BLaER1 treated with 17β-estradiol and CSF1 and Interleukin-3, amounts not matched to agents 10 nM and 100 nM (cell line): ENCODE results near the gene HNRNPM.
A peak's percentile ranks its signal among the peaks of the same experiment; 100 is the strongest.

ENCODE experiments used
- H3K27ac ChIP-seq, 11 experiments: shearing (Covaris generic); formaldehyde crosslinking; 2 replicates each; pipeline ENCODE4 v1.8.1; 2022
- H3K27me3 ChIP-seq, 11 experiments: shearing (Covaris generic); formaldehyde crosslinking; 2 replicates each; pipeline ENCODE4 v1.8.1; 2022
- H3K36me3 ChIP-seq, 11 experiments: shearing (Covaris generic); formaldehyde crosslinking; 2 replicates each; pipeline ENCODE4 v1.8.1; 2022
- H3K4me1 ChIP-seq, 10 experiments: shearing (Covaris generic); formaldehyde crosslinking; 2 replicates each; pipeline ENCODE4 v1.8.1; 2022
- H3K4me2 ChIP-seq, 11 experiments: shearing (Covaris generic); formaldehyde crosslinking; 2 replicates each; pipeline ENCODE4 v1.8.1; 2022
- H3K4me3 ChIP-seq, 10 experiments: shearing (Covaris generic); formaldehyde crosslinking; 2 replicates each; pipeline ENCODE4 v1.8.1; 2022
- H3K9ac ChIP-seq, 11 experiments: shearing (Covaris generic); formaldehyde crosslinking; 2 replicates each; pipeline ENCODE4 v1.8.1; 2022
- H3K9me3 ChIP-seq, 11 experiments: shearing (Covaris generic); formaldehyde crosslinking; replicated peaks in 1 of 11; 2 replicates each; pipeline ENCODE4 v1.8.1; 2022
- H4K20me1 ChIP-seq, 11 experiments: shearing (Covaris generic); formaldehyde crosslinking; 2 replicates each; pipeline ENCODE4 v1.8.1; 2022
- Cebpa-rat ChIP-seq, 11 experiments: shearing (Covaris generic); IDR thresholded peaks; 2 replicates each; pipeline ENCODE4 v1.8.1; 2022

Gene HNRNPM

DNA sequence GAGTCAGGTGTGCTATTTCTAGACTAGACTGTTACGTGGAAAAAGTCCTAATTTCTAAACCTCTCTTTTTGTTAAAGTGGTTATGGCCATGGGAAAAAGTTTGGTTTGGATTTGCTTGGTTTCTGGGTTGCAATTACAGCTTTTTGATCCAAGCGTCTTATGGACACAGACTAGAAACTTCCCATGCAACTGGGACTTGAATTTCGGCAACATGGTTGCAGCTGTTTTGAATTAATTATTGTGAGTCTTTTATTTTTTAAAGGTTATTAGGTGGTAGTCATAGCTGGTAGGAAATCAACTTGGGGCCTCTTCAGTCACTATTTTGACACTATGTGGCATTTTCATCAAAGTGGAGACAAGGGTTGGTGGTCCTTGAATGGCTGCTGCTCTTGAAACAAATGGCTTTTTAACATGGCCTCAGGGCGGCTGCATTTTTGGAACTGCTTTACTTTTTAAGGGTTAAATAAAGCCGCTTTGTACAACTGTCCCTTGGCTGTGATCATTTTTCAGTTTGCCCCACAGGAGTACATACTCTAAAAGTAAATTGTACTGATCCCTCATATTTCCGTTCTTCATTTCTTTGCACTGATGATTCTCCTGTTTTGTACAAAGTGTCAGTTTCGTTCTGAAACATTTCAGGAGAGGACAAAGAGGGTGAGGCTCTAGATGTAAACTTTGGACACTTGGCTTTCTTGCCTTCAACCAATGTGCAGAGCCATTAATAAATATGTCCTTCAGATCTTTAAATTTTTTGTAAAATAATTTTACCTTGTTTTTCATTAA is 15.9 kb downstream of the HNRNPM start:
- H3K27me3 ChIP-seq = no peaks in the 10 kb centered on the region
- peak overlapping the region in 1 of 11 experiments; percentile 17; a peak in 1 of 22 replicates for H3K27ac ChIP-seq
- H3K4me1 ChIP-seq = peaks cover 21 to 57% (median 40%) of the 10 kb centered on the region in 10 experiments
- peak overlapping the region in 2 of 11 experiments; percentile 8 to 14; a peak in 1 of 22 replicates for H3K9ac ChIP-seq
- TF ChIP-seq Cebpa-rat (IDR thresholded peaks at IDR 0.05) = no peak
- peaks cover 97 to 100% (median 100%) of the 10 kb centered on the region in 11 experiments for H4K20me1 ChIP-seq
- H3K9me3 ChIP-seq = no peaks in the 10 kb centered on the region
- no peak overlapping the region for H3K4me3 ChIP-seq
- peaks cover 89 to 100% (median 100%) of the 10 kb centered on the region in 11 experiments for H3K36me3 ChIP-seq
- H3K4me2 ChIP-seq = peak overlapping the region; percentile 3 to 57 (median 27); a peak in 16 of 22 replicates

DNA sequence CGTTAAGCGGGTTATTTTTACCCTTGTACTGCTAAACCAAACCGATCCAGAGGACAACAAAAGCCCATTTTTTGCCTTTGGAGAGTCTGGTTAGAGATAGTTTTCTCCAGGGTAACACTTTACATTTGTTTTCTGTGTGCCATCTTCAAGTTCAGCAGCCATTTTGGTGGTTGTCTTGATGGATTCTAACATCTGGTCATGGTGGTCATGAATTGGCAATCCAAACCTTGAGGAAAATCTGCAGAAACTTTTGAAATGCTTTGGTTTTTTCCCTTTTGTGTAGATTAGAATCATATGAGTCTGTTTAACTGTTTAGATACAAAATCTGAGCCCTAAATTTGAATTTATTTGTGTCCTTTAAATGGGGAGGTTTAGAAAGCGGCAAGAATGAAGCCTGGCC is 16.6 kb downstream of the HNRNPM start:
- H3K4me1 ChIP-seq = peaks cover 21 to 55% (median 40%) of the 10 kb centered on the region in 10 experiments
- H3K9me3 ChIP-seq = no peaks in the 10 kb centered on the region
- peaks cover 89 to 100% (median 100%) of the 10 kb centered on the region in 11 experiments for H3K36me3 ChIP-seq
- H3K27me3 ChIP-seq = no peaks in the 10 kb centered on the region
- peak overlapping the region in 1 of 11 experiments; percentile 57; a peak in 2 of 22 replicates for H3K4me2 ChIP-seq
- H3K27ac ChIP-seq = no peak overlapping the region
- no peak overlapping the region for H3K4me3 ChIP-seq
- H3K9ac ChIP-seq = no peak overlapping the region
- TF ChIP-seq Cebpa-rat (IDR thresholded peaks at IDR 0.05) = no peak
- H4K20me1 ChIP-seq = peaks cover 94 to 100% (median 100%) of the 10 kb centered on the region in 11 experiments

DNA sequence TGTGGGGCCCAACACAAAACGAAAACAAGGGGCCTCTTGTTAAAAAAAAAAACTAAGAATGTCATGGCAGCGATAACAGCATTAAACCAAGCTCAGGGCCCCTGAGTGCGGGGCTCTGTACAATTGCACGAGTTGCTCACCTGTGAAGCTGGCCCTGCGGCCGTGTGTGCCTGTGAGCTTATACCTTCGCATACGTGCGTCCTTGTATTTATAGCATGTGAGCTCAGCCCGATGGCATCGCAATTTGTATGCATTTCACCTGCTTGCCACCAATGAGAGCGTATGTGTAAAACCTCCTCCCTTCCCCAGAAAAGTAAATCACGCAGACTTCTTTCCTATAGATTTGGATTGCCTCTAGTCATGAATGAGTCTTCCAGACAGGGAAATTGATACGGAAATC is 17.1 kb downstream of the HNRNPM start:
- H3K9me3 ChIP-seq = no peaks in the 10 kb centered on the region
- no peaks in the 10 kb centered on the region for H3K27me3 ChIP-seq
- H3K36me3 ChIP-seq = peaks cover 89 to 100% (median 100%) of the 10 kb centered on the region in 11 experiments
- H3K4me1 ChIP-seq = peaks cover 21 to 55% (median 38%) of the 10 kb centered on the region in 10 experiments
- TF ChIP-seq Cebpa-rat (IDR thresholded peaks at IDR 0.05) = no peak
- no peak overlapping the region for H3K27ac ChIP-seq
- no peak overlapping the region for H3K9ac ChIP-seq
- no peak overlapping the region for H3K4me3 ChIP-seq
- H4K20me1 ChIP-seq = peaks cover 92 to 100% (median 100%) of the 10 kb centered on the region in 11 experiments
- H3K4me2 ChIP-seq = no peak overlapping the region

- Histone ChIP-seq H4K20me1 (peaks cover 92 to 100% (median 99%) of the 10 kb centered on the region in 11 experiments), H3K36me3 (peaks cover 89 to 100% (median 100%) of the 10 kb centered on the region in 11 experiments), H3K4me1 (peaks cover 23 to 57% (median 41%) of the 10 kb centered on the region in 10 experiments), H3K4me2 (no peak overlapping the region), H3K4me3 (no peak overlapping the region), H3K9ac (no peak overlapping the region), H3K27me3 (no peaks in the 10 kb centered on the region), H3K9me3 (no peaks in the 10 kb centered on the region), H3K27ac (no peak overlapping the region)
- TF ChIP-seq Cebpa-rat (IDR thresholded peaks at IDR 0.05) = no peak
These were observed 17.8 kb downstream of the HNRNPM start for GRCh38 chr19:8462571-8462970.

- Histone ChIP-seq H3K27ac (no peak overlapping the region), H3K27me3 (no peaks in the 10 kb centered on the region), H4K20me1 (peaks cover 90 to 100% (median 99%) of the 10 kb centered on the region in 11 experiments), H3K4me2 (no peak overlapping the region), H3K4me3 (no peak overlapping the region), H3K4me1 (peaks cover 31 to 58% (median 46%) of the 10 kb centered on the region in 10 experiments), H3K9me3 (no peaks in the 10 kb centered on the region), H3K36me3 (peaks cover 89 to 100% (median 100%) of the 10 kb centered on the region in 11 experiments), H3K9ac (no peak overlapping the region)
- TF ChIP-seq Cebpa-rat (IDR thresholded peaks at IDR 0.05) = no peak
These were observed 18.6 kb downstream of the HNRNPM start for GRCh38 chr19:8463365-8463764.

- peaks cover 96 to 100% (median 100%) of the 10 kb centered on the region in 11 experiments for H3K36me3 ChIP-seq
- no peaks in the 10 kb centered on the region for H3K27me3 ChIP-seq
- H3K27ac ChIP-seq = peak overlapping the region in 2 of 11 experiments; percentile 7 to 21; a peak in 1 of 22 replicates
- no peaks in the 10 kb centered on the region for H3K9me3 ChIP-seq
- peaks cover 83 to 100% (median 99%) of the 10 kb centered on the region in 11 experiments for H4K20me1 ChIP-seq
- H3K4me3 ChIP-seq = no peak overlapping the region
- TF ChIP-seq Cebpa-rat (IDR thresholded peaks at IDR 0.05) = no peak
- H3K9ac ChIP-seq = no peak overlapping the region
- H3K4me1 ChIP-seq = peaks cover 36 to 58% (median 50%) of the 10 kb centered on the region in 10 experiments
- peak overlapping the region in 1 of 11 experiments; percentile 6; a peak in 2 of 22 replicates for H3K4me2 ChIP-seq
These were observed 21.2 kb downstream of the HNRNPM start for GRCh38 chr19:8466018-8466417.

DNA sequence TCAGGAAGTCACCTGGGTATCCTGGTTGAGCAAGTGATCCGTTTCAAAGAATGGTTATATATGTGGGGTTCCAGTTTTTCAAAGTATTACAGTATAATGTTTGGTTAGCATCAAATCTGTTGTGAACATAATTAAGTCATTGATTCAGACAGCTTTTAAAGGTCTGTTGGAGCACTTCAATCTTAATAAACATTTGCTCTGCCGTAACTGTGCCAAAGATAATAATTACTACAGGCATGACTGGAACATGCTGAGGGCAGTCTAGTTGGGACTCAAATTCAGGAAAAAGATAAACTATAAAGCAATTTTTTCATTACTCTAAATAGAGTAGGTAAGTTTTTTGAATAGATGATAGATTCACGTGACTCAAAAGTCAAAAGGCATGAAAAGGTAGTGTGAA is 23.3 kb downstream of the HNRNPM start:
- H3K36me3 ChIP-seq = peaks cover 98 to 100% (median 100%) of the 10 kb centered on the region in 11 experiments
- H3K9ac ChIP-seq = peak overlapping the region in 5 of 11 experiments; percentile 8 to 41 (median 26); a peak in 6 of 22 replicates
- H3K27ac ChIP-seq = peak overlapping the region in 7 of 11 experiments; percentile 31 to 70 (median 45); a peak in 11 of 22 replicates
- no peak for TF ChIP-seq Cebpa-rat (IDR thresholded peaks at IDR 0.05)
- H3K4me2 ChIP-seq = peak overlapping the region in 10 of 11 experiments; percentile 38 to 81 (median 60); a peak in 19 of 22 replicates
- peaks cover 70 to 100% (median 99%) of the 10 kb centered on the region in 11 experiments; a peak in 21 of 22 replicates for H4K20me1 ChIP-seq
- no peaks in the 10 kb centered on the region for H3K27me3 ChIP-seq
- H3K4me3 ChIP-seq = 0 out of 20 replicates have a peak overlapping the region, but pooled peaks of 1 of the 10 experiments have one; percentile 0
- peaks cover 58 to 78% (median 70%) of the 10 kb centered on the region in 10 experiments for H3K4me1 ChIP-seq
- H3K9me3 ChIP-seq = no peaks in the 10 kb centered on the region

GRCh38 chr19:8468761-8469373 is 24.1 kb downstream of the HNRNPM start:
- Histone ChIP-seq H3K4me3 (0 out of 20 replicates have a peak overlapping the region, but pooled peaks of 1 of the 10 experiments have one; percentile 0), H3K27me3 (no peaks in the 10 kb centered on the region), H4K20me1 (peaks cover 66 to 100% (median 99%) of the 10 kb centered on the region in 11 experiments; a peak in 21 of 22 replicates), H3K36me3 (peaks cover 91 to 100% (median 97%) of the 10 kb centered on the region in 11 experiments), H3K9ac (peak overlapping the region in 8 of 11 experiments; percentile 8 to 41 (median 30); a peak in 8 of 22 replicates), H3K27ac (peak overlapping the region in 8 of 11 experiments; percentile 31 to 70 (median 47); a peak in 13 of 22 replicates), H3K4me1 (peaks cover 65 to 85% (median 77%) of the 10 kb centered on the region in 10 experiments), H3K9me3 (no peaks in the 10 kb centered on the region), H3K4me2 (peak overlapping the region; percentile 38 to 81 (median 58); a peak in 20 of 22 replicates)
- TF ChIP-seq Cebpa-rat (IDR thresholded peaks at IDR 0.05) = no peak
